ENCODE results near the gene NHSL2. TPM values are rescaled to one million over a fixed set of nuclear protein-coding genes. Genes with fewer than 3 reads are reported as not detected.
A peak's percentile ranks its signal among the peaks of the same experiment; 100 is the strongest.

Gene NHSL2
- total and polyA plus RNA-seq, 8 donors: under 0.01 to 6.4 (median 1.7) TPM

GRCh38 chrX:72002875-72003274 lies 92.2 kb downstream of the NHSL2 start:
- DNase-seq: no peak
- H3K36me3 ChIP-seq: no peaks in the 10 kb centered on the region
- 77 to 89% (median 82%) methylated on average over 6 of the region's 6 CpGs for WGBS, 5 donors
- H3K27ac ChIP-seq: no peak overlapping the region
- peaks cover 0 to 8% (median 3%) of the 10 kb centered on the region in 4 donors for H3K4me1 ChIP-seq
- intact Hi-C loops (cut with DNase I; ENCODE audit: low total_unique reads): loop anchor here (10.0 kb wide), 1 partner anchor 132 kb away; the partner anchor contains the start of gene RTL5
- H3K27me3 ChIP-seq: peaks cover 0 to 17% (median 0%) of the 10 kb centered on the region in 3 donors
- H3K9me3 ChIP-seq: no peaks in the 10 kb centered on the region
- TF ChIP-seq POLR2A (IDR thresholded peaks at IDR 0.05) (no peak), POLR2AphosphoS5 (IDR thresholded peaks at IDR 0.05) (no peak), EP300 (IDR thresholded peaks at IDR 0.05) (no peak)
- TF ChIP-seq, protein P1, sequence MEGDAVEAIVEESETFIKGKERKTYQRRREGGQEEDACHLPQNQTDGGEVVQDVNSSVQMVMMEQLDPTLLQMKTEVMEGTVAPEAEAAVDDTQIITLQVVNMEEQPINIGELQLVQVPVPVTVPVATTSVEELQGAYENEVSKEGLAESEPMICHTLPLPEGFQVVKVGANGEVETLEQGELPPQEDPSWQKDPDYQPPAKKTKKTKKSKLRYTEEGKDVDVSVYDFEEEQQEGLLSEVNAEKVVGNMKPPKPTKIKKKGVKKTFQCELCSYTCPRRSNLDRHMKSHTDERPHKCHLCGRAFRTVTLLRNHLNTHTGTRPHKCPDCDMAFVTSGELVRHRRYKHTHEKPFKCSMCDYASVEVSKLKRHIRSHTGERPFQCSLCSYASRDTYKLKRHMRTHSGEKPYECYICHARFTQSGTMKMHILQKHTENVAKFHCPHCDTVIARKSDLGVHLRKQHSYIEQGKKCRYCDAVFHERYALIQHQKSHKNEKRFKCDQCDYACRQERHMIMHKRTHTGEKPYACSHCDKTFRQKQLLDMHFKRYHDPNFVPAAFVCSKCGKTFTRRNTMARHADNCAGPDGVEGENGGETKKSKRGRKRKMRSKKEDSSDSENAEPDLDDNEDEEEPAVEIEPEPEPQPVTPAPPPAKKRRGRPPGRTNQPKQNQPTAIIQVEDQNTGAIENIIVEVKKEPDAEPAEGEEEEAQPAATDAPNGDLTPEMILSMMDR (IDR thresholded peaks at IDR 0.05): no peak
- H3K4me3 ChIP-seq: no peak overlapping the region

DNA sequence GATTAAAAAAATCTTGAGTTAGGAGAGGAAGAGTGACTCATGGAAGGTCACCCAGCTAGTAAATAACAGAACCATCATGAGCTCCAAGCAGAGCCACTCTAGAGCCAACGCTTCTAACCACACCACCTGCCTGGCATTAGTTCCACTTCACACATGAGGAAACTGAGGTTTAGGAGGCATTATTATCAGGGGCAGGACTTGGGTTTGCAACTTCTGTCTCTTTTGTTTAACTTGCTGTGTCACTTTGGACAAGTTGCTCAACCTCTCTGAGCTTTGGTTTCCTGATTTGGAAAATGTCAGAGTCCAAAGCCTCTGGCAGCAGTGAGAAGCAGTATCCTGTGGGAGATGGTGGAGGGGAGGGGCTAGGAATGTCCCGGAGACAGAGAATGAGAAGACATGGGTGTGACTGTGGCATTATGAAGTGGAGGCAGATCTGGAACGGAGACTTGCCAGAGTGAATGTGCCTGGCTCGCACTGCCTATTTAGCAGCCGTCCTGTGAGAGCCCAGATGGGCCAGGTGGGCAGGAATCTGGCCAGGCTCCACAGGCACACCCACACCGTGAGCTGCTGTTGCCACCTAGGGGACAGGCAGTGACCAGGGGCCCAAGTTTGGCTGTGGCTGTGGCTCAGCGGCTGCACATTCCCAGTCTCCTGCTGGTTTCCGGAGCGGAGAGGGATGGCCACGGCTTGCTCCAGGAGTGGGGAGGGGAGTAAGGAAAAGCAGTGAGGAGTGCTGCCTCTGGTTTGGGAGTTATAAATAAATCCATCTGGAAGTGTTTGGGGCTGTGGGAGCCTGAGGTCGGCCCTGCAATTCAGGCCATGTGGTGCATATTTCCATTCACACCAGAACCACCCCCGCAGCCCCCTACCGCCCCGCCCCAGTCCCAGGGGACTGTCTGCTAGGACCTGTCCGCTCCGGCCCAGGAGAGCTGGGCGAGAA lies 93.4 kb downstream of the NHSL2 start:
- 21 to 41% (median 39%) methylated on average over 9 to 17 of the region's 17 CpGs for WGBS, 5 donors
- peaks cover 0 to 17% (median 0%) of the 10 kb centered on the region in 3 donors for H3K27me3 ChIP-seq
- intact Hi-C loops (cut with DNase I; ENCODE audit: low total_unique reads): loop anchor here (10.0 kb wide), 1 partner anchor 131 kb away; the partner anchor contains the start of gene RTL5

DNA sequence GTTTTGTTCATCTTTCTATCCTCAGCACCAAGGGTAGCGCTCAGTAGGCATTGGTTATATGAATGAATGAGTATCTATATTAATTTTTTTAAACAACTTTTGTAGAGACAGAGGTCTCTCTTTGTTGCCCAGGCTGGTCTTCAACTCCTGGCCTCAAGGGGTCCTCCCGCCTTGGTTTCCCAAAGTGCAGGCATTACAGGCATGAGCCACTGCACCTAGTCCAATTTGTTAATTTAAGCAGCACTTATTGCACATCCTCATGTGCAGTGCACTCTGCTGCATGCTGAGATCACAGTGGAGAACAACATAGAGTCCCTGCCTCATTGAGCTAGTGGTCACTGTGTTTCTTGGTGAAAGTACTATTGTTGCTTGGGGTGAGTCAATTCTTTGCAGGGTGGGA lies 94.4 kb downstream of the NHSL2 start:
- Histone ChIP-seq H3K27ac (no peak overlapping the region), H3K4me3 (no peak overlapping the region), H3K4me1 (peaks cover 0 to 8% (median 3%) of the 10 kb centered on the region in 4 donors), H3K9me3 (no peaks in the 10 kb centered on the region), H3K27me3 (peaks cover 0 to 17% (median 0%) of the 10 kb centered on the region in 3 donors), H3K36me3 (no peaks in the 10 kb centered on the region)
- DNase-seq: no peak
- no peak for TF ChIP-seq POLR2A (IDR thresholded peaks at IDR 0.05)
- TF ChIP-seq EP300 (IDR thresholded peaks at IDR 0.05): no peak
- no peak for TF ChIP-seq POLR2AphosphoS5 (IDR thresholded peaks at IDR 0.05)
- TF ChIP-seq, protein P1 (IDR thresholded peaks at IDR 0.05): no peak
- intact Hi-C loops (cut with DNase I; ENCODE audit: low total_unique reads): loop anchor here (10.0 kb wide), 1 partner anchor 130 kb away; the partner anchor contains the start of gene RTL5
- WGBS, 5 donors: 83 to 100% (median 88%) methylated on average over 2 of the region's 2 CpGs

More for the DNA sequence above, 93.4 kb downstream of the NHSL2 start:
- peak overlapping the region in 1 of 5 donors; percentile 36 for H3K27ac ChIP-seq
- peak; percentile 44 to 70 for DNase-seq
- H3K9me3 ChIP-seq: no peaks in the 10 kb centered on the region
- TF ChIP-seq, protein P1 (IDR thresholded peaks at IDR 0.05): peak in 1 of 7 experiments; percentile 18
- TF ChIP-seq POLR2AphosphoS5 (IDR thresholded peaks at IDR 0.05): no peak
- no peaks in the 10 kb centered on the region for H3K36me3 ChIP-seq
- H3K4me3 ChIP-seq: no peak overlapping the region
- peaks cover 0 to 8% (median 3%) of the 10 kb centered on the region in 4 donors for H3K4me1 ChIP-seq

DNA sequence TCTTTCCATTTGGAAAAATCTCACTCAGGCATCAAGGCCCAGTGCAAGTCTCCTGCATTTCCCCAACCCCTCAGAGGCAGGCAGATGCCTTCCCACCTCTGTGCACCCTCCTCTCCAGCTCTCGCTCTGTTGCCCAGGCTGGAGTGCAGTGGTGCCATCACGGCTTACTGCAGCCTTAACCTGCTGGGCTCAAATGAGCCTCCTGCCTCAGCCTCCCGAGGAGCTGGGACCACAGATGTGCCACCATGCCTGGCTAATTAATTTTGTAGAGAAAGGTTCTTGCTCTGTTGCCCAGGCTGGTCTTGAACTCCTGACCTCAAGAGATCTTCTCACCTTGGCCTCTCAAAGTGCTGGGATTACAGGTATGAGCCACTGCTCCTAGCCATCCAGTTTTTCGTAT lies 95.8 kb downstream of the NHSL2 start:
- Histone ChIP-seq H3K4me1 (peaks cover 0 to 8% (median 3%) of the 10 kb centered on the region in 4 donors), H3K27ac (no peak overlapping the region), H3K36me3 (no peaks in the 10 kb centered on the region), H3K4me3 (no peak overlapping the region), H3K27me3 (peaks cover 0 to 17% (median 0%) of the 10 kb centered on the region in 3 donors), H3K9me3 (no peaks in the 10 kb centered on the region)
- TF ChIP-seq POLR2A (IDR thresholded peaks at IDR 0.05): no peak
- TF ChIP-seq EP300 (IDR thresholded peaks at IDR 0.05): no peak
- TF ChIP-seq, protein P1 (IDR thresholded peaks at IDR 0.05): no peak
- no peak for TF ChIP-seq POLR2AphosphoS5 (IDR thresholded peaks at IDR 0.05)
- no peak for DNase-seq
- intact Hi-C loops (cut with DNase I; ENCODE audit: low total_unique reads): loop anchor here (10.0 kb wide), 1 partner anchor 128 kb away; the partner anchor contains the start of gene RTL5
- WGBS, 5 donors: 82 to 100% (median 90%) methylated on average over 3 to 4 of the region's 4 CpGs
